Upper lobe of left lung (tissue), 4 donors: Measurements from ENCODE around the gene CBR4.

Experiments
- POLR2A ChIP-seq, 4 donors: fragments of 450-650 bp; IDR thresholded peaks; one replicate each; pipeline ENCODE4 v1.5.1; 2016 to 2017; ENCODE audit warnings: antibody characterized with exemption in 4 of 4, mild to moderate bottlenecking in 2 of 4
- POLR2AphosphoS5 ChIP-seq, 2 donors: sonication (generic); formaldehyde crosslinking; IDR thresholded peaks; one replicate each; pipeline ENCODE4 v1.5.1; 2017; ENCODE audit warnings: antibody characterized with exemption in 2 of 2
- TF ChIP-seq, protein P1 (sequence below), 6 experiments: fragments of 450-650 bp in 4 of 6; fragments of 200-600 bp in 2 of 6; sonication (generic) in 2 of 6; IDR thresholded peaks; one replicate each; pipeline ENCODE4 v1.5.1; 2016 to 2019; ENCODE audit warnings: antibody characterized with exemption in 6 of 6

DNA sequence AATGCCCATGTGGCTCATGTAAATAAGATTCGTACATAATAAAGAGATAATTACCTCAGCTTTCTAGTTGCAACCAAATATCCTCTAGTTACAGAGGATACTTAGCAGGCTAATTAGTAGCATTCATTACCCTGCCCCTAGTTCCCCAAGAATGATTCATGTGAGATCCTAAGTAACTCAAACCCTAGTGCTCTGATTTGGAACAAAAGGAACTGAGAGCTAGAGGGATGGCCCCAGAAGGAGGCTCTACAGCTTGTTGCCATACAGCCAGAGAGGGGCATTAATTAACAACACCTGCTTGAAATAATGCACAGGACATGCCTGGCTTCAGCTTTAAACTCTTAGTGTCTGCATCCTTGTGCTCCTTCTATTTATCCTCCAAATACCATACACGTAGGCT lies 32.6 kb upstream of the CBR4 start:
- TF ChIP-seq, protein P1, sequence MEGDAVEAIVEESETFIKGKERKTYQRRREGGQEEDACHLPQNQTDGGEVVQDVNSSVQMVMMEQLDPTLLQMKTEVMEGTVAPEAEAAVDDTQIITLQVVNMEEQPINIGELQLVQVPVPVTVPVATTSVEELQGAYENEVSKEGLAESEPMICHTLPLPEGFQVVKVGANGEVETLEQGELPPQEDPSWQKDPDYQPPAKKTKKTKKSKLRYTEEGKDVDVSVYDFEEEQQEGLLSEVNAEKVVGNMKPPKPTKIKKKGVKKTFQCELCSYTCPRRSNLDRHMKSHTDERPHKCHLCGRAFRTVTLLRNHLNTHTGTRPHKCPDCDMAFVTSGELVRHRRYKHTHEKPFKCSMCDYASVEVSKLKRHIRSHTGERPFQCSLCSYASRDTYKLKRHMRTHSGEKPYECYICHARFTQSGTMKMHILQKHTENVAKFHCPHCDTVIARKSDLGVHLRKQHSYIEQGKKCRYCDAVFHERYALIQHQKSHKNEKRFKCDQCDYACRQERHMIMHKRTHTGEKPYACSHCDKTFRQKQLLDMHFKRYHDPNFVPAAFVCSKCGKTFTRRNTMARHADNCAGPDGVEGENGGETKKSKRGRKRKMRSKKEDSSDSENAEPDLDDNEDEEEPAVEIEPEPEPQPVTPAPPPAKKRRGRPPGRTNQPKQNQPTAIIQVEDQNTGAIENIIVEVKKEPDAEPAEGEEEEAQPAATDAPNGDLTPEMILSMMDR (IDR thresholded peaks at IDR 0.05), result no peak
- TF ChIP-seq POLR2AphosphoS5 (IDR thresholded peaks at IDR 0.05) (no peak), POLR2A (IDR thresholded peaks at IDR 0.05) (no peak)
